ENCODE data around the gene KLHL29.

DNA sequence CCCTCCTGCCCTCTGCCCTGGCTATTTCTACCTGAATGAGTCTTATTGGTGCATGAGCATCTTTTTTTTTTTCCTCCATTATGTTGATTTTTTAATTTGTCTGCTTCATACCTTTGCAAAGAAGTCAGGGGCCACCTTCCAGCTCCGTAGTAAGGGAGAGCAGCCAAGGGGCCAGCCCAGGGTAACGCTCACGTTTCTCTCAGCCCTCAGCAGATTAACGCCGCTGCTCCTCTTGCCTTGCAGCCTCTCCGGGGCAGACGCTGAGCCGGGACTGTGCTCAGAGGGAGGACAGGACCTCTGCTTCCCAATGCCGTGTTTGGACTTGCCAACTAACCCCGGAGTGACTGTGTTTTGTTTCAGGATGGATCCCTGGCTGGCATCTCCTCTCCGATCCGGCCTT is 300.2 kb downstream of the KLHL29 start:
- TF ChIP-seq, protein P1, sequence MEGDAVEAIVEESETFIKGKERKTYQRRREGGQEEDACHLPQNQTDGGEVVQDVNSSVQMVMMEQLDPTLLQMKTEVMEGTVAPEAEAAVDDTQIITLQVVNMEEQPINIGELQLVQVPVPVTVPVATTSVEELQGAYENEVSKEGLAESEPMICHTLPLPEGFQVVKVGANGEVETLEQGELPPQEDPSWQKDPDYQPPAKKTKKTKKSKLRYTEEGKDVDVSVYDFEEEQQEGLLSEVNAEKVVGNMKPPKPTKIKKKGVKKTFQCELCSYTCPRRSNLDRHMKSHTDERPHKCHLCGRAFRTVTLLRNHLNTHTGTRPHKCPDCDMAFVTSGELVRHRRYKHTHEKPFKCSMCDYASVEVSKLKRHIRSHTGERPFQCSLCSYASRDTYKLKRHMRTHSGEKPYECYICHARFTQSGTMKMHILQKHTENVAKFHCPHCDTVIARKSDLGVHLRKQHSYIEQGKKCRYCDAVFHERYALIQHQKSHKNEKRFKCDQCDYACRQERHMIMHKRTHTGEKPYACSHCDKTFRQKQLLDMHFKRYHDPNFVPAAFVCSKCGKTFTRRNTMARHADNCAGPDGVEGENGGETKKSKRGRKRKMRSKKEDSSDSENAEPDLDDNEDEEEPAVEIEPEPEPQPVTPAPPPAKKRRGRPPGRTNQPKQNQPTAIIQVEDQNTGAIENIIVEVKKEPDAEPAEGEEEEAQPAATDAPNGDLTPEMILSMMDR (IDR thresholded peaks at IDR 0.05 in 2 of 3, conservative IDR thresholded peaks at IDR 0.05 in 1 of 3; ENCODE audit: borderline replicate concordance in 1 of 3, insufficient read depth in 1 of 3, low read depth in 2 of 3, low read length in 2 of 3) = no peak
- TF ChIP-seq EZH2 (IDR thresholded peaks at IDR 0.05) = no peak
